ENCODE measurements around the gene DHX15.

Gene DHX15

DNA sequence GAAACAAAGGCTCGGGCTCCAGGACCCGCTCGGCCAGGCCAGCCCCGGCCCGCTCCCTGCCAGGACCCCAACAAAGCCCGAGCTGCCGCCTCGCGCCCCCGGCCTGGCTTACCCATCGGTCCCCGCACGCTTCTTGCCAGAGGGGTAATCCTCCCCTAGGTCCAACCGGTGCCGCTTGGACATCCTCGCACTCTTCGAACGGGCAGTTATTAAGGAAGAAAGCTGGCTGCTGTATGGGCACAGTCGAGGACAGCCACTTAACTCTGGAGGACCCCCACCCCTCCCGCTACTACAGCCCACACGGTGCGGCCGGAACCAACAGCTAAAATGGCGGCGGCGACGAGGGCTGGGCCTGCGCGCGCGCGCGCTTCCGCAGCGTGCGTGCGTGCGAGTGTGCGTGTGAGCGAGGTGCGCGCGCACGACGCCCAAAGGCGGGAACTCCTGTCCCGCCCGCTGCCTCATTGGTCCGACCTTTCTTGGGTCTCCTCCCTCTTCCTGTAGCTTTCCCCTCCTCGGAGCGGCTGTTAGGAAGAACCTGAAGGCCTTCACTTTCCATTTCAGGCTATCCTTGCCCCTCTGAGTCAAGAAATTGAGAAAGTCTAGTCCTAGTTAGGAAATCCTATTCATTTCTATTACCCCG, at the start of gene DHX15:
Gene DHX15, minus strand, starts transcription at position 344 of the 640 bp plus-strand sequence. Its CDS starts 161 bp downstream, at position 183.
- DNase-seq = peak; percentile 86 to 97

DNA sequence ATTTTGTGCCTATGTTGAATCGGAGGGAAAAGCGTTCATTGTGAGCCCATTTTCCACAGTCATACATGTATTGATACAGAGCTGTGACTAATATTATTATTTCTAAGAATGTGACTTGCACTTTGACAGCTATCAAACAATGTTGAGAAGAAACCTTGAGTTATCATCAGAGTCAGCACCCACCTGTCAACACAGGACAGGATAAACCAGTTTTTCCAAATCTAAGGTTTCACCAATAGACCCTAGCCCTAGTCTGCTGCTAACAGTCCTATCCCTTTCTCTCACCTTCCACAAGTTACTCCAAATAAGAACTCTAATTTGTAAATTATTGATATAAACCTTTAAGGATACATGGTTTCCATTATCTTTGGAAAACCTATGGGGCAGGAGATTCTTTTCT, 47.7 kb upstream of the DHX15 start:
- DNase-seq = no peak

DNA sequence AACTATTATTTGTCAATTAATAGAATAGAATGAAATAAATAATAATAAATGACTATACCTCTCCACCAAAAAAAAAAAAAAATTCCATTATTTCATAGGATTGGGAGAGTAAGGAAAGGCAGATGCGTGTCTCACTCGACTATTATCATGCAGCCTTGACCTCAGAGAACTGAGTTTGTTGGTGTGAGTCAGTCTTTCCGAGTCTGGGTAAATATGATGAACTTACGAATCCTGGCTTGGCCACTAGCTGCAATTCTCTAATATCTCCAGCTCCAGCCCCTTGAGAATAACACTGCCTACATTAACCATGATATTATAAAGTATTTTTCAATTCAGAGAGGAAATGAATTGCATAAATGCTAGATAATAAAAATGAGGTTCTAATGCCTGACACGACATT, 46.6 kb upstream of the DHX15 start:
- DNase-seq = no peak

DNA sequence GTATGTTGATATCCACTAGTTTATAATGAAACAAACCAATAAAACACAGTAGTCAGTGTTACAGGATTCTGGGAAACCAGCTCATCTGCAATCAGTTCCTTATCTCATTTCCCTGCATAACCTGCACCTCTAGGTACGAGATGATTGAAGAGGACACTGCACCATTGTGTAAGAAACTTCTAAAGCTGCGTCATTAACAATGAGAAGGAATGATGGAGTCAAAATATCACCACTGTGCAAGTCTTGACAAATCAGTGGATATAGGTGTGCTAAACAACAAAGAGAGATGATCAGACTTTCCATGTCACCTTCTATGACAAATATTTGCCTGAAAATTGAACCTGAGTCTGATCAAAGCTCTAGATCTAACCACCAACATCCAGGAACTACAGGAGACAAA, 40.7 kb upstream of the DHX15 start:
- no peak for DNase-seq

DNA sequence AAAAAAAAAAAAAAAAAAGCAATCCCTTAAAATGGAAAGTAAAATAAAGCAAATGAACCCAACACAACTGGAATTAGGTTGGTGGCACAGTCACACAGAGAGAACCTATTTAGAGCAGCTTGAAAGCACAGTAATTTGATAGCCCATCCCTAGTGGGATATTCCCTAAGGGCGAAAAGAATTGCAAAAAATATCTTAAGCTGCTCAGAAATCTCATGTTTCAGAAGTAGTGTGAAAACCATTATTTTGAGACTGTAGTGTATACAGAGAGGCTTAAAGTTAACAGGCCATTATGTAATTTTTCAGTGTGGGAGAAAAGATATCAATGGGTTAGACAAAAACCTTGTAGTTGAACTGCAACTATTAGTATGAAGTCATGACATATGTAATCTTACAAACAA, 40.0 kb upstream of the DHX15 start:
- no peak for DNase-seq

GRCh38 chr4:24622146-24622834, 37.9 kb upstream of the DHX15 start:
- no peak for DNase-seq

DNA sequence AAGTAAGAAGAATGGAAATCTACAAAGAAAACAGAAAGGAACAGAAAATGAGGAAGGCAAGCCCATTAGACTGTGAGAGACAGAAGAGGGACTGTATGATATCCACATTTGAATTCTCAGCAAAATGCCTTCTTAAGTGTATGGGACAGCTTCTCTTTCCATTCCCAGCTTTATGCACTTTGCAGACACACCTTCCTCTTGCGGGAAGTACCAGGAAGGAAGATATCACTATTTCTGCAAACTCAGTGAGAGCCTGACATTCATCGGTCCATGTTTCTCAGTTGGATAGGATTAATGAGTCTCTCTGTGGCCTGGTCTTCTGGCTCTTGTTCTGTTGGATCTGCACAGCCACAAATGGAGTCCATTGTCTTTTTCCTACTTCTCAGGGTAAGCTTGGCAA, 31.6 kb upstream of the DHX15 start:
- no peak for DNase-seq

DNA sequence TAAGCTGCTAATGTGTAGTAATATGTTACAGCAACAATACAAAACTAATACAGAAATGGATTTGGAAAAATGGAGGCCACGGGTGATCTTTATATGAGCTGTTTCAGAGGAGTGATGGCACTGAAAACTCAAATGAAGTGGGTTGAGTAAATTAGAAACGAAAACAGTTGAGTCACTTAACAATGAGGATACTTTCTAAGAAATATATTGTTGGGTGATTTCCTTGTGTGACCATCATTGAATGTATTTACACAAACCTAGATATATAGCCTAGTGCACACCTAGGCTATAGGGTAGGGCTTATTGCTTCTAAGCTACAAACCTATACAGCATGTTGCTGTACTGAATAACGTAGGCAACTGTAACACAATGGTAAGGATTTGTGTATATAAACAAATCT, 30.5 kb upstream of the DHX15 start:
- no peak for DNase-seq

DNA sequence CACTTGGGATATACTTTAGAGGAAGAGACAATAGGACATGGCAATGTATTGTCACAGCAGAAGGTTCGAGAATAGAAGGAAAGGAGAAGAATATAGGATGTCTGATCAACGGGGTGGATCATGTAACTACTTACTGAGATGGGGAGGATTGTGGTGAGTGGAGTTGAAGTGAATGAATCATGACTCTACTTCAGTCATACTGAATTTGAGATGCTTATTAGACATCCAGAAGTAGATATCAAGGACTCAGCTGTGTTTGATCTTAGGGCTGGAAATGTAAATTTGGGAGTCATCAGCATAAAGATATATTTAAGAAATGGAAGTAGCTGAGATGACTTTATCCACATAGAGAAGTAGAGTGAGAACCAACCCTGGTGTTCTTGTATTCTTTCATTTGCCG, 29.1 kb upstream of the DHX15 start:
- DNase-seq = no peak

GRCh38 chr4:24611575-24611974, 27.2 kb upstream of the DHX15 start:
- no peak for DNase-seq

DNA sequence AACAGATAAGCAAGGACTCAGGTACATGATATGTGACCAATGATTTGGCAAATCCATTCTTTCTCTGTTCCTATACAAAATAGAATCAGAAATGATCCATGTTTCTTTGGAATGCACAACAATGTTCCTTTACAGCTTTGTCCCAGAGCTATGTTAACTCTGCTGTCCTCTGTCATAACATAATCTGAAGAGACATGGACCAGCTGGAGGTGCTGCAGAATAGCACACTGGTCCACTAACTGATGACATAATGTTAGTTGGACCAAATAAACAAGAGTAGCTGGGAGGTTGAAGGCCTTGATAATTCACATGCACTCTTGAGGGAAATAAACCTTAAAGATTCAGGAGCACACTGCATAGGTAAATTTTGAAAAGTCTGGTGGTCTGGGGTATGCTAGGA, 23.0 kb upstream of the DHX15 start:
- no peak for DNase-seq

- DNase-seq = no peak
Observed at GRCh38 chr4:24605216-24605615, 20.9 kb upstream of the DHX15 start.

GRCh38 chr4:24604558-24605214, 20.3 kb upstream of the DHX15 start:
- DNase-seq = no peak

DNA sequence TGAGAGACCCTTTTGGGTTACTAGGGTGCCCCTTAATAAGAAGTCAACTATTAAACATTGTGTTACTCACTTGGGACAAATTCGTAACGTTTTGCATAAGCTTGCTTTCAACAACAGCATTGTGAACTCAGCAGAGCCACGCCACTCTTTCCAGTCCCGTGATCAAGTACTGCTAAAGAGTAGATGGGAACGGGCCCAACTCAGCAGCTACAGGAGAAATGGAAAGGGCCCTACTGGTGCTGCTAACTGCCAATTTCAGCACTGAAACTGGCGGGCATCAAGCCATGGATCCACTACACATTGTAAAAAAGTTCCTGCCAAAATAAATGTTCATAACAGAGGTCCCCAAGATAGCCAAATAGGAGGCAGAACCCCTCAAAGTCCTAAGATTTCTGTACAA, 19.0 kb upstream of the DHX15 start:
- DNase-seq = no peak

DNA sequence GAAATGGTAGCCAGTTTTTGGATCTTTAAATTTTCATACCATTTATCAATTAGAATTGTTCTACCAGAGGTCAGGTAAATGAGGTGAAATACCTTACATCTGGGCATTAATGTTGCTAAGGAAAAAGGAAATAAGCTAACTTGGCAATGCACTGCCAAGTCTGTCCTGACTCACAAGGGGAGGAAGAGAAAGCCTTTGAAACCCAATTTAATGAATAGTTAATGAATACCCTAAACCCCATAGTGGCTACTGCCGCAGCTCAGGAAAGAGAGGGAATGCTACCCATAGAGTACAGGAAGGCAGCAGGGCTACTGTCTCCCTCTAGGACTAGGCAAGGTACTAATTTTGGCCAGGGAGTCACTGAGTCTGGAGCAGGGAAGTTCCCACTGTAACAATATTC, 16.8 kb upstream of the DHX15 start:
- no peak for DNase-seq

GRCh38 chr4:24599275-24599674, 14.9 kb upstream of the DHX15 start:
- DNase-seq = no peak

DNA sequence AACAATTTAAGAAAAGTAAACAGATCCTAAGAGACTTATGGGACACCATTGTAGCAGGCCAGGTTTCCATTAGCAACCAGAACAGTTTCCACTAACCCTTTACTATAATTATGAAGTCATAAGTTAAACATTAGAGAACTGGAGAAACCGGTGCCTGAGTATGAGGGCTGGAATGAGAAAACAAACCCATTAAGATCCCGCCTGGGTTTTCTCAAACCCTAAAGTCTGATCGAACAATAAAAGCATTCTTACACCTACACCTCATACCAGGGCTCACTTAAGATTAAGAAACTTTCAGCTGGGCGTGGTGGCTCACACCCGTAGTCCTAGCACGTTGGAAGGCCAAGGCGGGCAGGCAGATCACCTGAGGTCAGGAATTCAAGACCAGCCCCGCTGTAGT, 13.7 kb upstream of the DHX15 start:
- DNase-seq = no peak

- DNase-seq = peak in 1 of 2 experiments; percentile 23
Observed at GRCh38 chr4:24595659-24596058, 11.3 kb upstream of the DHX15 start.

DNA sequence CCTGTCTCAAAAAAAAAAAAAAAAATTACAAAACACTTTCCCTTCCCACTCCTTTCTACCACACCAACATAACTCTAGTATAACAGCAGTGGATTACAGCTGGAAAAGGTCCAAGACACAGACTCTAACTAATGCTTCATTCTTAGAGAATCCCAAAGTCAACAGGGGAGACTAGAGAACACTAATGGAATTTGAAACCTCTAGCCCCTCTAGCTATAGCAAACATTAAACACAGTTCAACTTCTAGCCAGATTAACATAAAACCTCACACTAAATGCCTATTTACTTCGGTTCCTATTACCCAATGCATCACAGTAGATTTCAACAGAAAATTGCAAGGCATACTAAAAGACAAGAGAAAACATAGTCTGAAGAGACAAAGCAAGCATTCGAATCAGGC, 10.5 kb upstream of the DHX15 start:
- DNase-seq = no peak

DNA sequence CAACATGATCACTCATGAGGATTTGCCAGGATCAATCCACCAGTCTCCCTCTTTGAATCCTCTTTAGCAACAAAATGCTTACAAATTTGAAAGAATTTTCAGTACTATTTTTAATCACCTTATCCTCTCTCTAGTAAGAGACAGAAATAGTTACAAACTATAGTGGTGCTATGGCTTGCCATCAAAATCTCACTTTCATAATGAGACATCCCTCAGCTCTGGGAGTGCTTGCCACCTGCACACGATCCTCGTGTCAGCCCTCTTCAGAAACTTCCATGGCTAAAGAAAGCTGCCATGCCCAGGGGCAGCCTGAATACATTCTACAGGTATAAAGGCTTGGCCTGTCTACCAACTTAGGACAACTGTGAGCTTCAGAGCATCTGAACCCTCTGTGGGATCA, 5.1 kb upstream of the DHX15 start:
- DNase-seq = no peak

DNA sequence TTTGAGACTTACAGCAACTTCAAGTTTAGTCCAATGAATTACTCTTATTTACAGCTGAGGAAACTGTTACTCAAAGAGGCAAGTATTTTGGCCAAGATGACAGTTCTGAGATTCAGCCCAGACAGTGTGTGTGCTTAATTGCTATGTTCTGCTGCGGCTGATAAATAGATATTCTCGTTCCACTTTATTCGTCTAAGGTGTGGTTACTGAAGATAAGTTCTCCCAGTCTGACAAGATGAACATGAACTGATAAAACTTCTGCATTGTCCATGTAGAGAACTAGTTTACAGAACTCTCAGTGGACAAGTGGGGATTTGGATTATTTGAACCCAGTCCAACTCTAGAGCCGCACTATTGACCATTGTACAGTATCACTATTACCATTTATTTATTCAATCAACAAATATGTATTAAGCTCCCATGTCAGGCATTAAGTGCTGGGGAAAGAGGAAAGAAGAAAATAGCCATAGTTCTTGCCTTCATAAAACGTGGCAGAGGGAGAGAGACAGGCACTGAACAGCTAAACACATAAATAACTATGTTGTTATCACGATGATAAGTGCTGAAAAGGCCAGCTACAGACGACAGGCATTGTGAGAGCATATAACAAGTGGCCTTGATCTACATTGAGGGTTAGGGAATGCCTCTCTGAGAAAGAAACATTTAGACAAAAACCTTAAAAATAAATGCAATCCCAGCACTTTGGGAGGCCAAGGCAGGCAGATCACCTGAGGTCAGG, 4.0 kb upstream of the DHX15 start:
- no peak for DNase-seq

DNA sequence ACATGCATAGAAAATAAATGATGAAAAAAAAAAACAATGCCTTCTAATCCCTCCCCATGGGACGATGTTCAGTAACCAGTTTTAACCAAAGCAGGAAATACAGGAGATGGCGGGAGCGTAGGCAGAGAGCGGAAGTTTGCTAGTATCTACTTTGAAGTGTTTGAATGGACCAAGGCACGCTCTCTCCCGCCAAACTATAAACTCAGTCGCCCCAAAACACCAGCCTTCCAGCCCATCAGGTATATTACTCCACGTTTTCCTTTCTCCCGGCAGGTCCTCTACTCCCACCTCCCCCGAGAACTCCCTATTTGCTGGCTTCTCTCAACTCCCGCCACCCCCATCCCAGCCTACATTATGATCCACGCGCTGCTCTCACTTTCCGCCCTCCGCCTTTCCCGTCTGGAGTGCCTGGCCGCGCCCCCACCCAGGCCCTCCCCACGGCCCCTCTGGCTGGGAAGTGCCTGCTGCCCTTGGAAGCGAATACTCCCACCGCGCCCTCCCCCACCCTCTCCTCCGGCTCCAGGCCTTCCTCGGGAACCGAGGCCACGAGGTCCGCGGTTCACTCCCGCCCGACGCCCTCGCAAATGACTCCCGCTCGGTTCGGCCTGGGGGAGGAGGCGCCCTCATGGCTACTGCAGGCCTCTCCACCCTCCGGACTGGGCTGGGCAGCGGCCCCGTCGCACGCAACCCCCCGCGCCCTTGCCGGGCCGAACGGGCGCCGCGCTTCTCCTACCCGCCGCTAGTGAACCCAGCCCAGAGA, 723 bp downstream of the DHX15 start:
- DNase-seq = peak; percentile 25 to 68

Measured in NCI-H526 (cell line).